PFSK-1 (cell line): ENCODE measurements around the gene GBP2.

Experiments used
- POLR2AphosphoS5 ChIP-seq: IDR thresholded peaks from 2 replicates; pipeline ENCODE4 v1.6.1; 2012; ENCODE audit warnings: low read depth, mild to moderate bottlenecking, control low read depth, low read length, moderate library complexity
- REST ChIP-seq, 2 experiments: IDR thresholded peaks; 2 replicates each; pipeline versions ENCODE4 v1.6.1 to v1.8.0; 2011 to 2012; ENCODE audit warnings: low read depth in 2 of 2, low read length in 2 of 2, control low read depth in 1 of 2, inconsistent platforms in 1 of 2, mild to moderate bottlenecking in 1 of 2, moderate library complexity in 1 of 2; ENCODE audit not compliant: insufficient read depth in 1 of 2
- SIN3A ChIP-seq: IDR thresholded peaks from 2 replicates; pipeline ENCODE4 v1.6.1; 2012; ENCODE audit warnings: mild to moderate bottlenecking, low read length, moderate library complexity, borderline replicate concordance; ENCODE audit not compliant: insufficient read depth
- TAF1 ChIP-seq: IDR thresholded peaks from 2 replicates; pipeline ENCODE4 v1.6.1; 2012; ENCODE audit warnings: low read length, control low read depth, borderline replicate concordance; ENCODE audit not compliant: insufficient read depth

GRCh38 chr1:89114662-89115061 is 11.3 kb downstream of the GBP2 start:
- TF ChIP-seq POLR2AphosphoS5: no peak
- TF ChIP-seq REST (IDR thresholded peaks at IDR 0.05; ENCODE audit: insufficient read depth in 1 of 2, low read depth in 2 of 2, low read length in 2 of 2): no peak
- TF ChIP-seq TAF1: no peak
- TF ChIP-seq SIN3A: no peak
